ENCODE results near the gene DCAF17.

DNA sequence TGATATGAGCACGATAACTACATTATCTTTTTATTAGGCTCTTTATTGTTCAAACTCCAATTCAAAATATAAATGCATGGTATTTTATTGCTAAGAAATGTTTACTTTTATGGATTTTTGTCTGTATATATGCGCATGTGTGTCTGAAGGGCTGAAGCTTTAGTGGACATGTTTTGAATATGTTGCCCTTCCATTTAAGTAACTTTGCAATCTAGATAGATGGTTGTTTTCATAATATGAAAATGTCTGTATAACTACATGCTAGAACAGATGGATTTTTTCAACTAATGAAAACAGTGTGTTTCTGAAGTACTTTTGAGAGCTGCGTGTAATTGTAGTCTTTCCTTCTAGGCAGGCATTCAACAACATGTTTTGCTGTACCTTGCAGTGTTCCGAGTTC, 18.7 kb downstream of the DCAF17 start:
- TF ChIP-seq POLR2AphosphoS5 (IDR thresholded peaks at IDR 0.05) (no peak), CTCF (IDR thresholded peaks at IDR 0.05) (no peak), POLR2A (IDR thresholded peaks at IDR 0.05) (no peak)

Measured in sigmoid colon (tissue), 4 donors.